ENCODE data around the gene BCL11A.

DNA sequence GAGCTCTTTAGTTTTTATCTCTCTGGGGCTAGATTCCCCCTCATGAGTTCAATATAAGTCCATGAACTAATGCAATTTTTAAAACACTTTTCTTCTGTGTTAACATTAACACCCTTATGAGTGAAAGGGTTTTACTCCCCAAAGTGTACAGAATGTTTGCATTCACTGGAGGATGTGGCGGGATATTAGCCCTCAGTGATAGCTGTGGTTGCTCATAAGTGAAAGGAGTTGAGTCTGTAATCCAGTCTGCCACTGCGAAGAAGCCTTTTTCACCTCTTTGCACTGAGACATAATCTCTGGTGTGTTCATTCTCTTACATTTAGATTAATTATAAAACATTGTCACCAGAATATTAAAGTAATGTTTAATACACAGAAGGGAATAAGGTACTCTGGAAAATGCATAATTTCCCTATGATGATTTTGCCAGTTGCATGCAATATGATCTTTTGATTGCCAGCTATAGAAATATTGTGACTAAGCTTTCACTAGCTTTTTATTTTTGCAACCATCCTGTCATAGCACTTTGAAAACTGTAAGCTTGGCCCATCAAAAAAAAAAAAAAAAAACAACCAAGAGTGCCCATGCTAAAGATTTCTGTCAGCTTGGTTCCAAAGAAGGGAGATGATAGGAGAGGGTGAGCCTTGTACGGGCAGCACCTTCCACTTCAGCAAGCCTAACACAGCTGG, 113.2 kb downstream of the BCL11A start:
- TF ChIP-seq POLR2A (IDR thresholded peaks at IDR 0.05; ENCODE audit: low read length) (no peak), GATA1 (IDR thresholded peaks at IDR 0.05; ENCODE audit: low read depth, low read length) (no peak)

Measured in erythroblast (primary cell).